Neural cell (in vitro differentiated cells): ENCODE data around the gene ZNHIT1. TPM values are rescaled to one million over a fixed set of nuclear protein-coding genes. Genes with fewer than 3 reads are reported as not detected.
"Not testable (repeated sequence)": the region's sequence is repeated elsewhere in the genome, so short reads cannot be mapped to it uniquely, and the experiment has no call there.

ENCODE experiments used
- H2AFZ ChIP-seq: fragments of 200-600, 300-800 bp; sonication (generic), shearing (Covaris generic); 2 replicates; pipeline ENCODE4 v1.6.0; 2014; ENCODE audit warnings: low read depth, mild to moderate bottlenecking, antibody characterized with exemption, low read length, moderate library complexity
- H3F3A ChIP-seq: fragments of 200-600 bp; shearing (Covaris generic); 2 replicates; pipeline ENCODE4 v1.6.1; 2016; ENCODE audit warnings: mild to moderate bottlenecking, moderate library complexity, mixed read lengths, antibody characterized with exemption, low read length; ENCODE audit not compliant: insufficient read depth, poor library complexity, severe bottlenecking
- H3K27ac ChIP-seq: fragments of 200-600, 300-800 bp; sonication (generic), shearing (Covaris generic); 2 replicates; pipeline ENCODE4 v1.5.1; 2014; ENCODE audit warnings: mild to moderate bottlenecking, low read length, moderate library complexity
- H3K27me3 ChIP-seq: fragments of 300-800, 200-600 bp; sonication (generic), shearing (Covaris generic); 2 replicates; pipeline ENCODE4 v1.6.0; 2014; ENCODE audit warnings: mild to moderate bottlenecking, low read depth, low read length, moderate library complexity; ENCODE audit not compliant: insufficient read depth
- H3K36me3 ChIP-seq: fragments of 300-800, 200-600 bp; sonication (generic), shearing (Covaris generic); 2 replicates; pipeline ENCODE4 v1.5.1; 2014; ENCODE audit warnings: mild to moderate bottlenecking, antibody characterized with exemption, low read length, moderate library complexity; ENCODE audit not compliant: insufficient read depth
- H3K4me2 ChIP-seq: fragments of 300-800, 200-600 bp; sonication (generic), shearing (Covaris generic); 2 replicates; pipeline ENCODE4 v1.6.0; 2014; ENCODE audit warnings: mild to moderate bottlenecking, low read length
- H3K4me3 ChIP-seq: fragments of 300-800, 200-600 bp; sonication (generic), shearing (Covaris generic); 2 replicates; pipeline ENCODE4 v1.5.1; 2014; ENCODE audit warnings: mild to moderate bottlenecking, low read length, moderate library complexity
- H3K79me2 ChIP-seq: fragments of 200-600 bp; shearing (Covaris generic); replicated peaks from 2 replicates; pipeline ENCODE4 v1.6.0; 2014; ENCODE audit warnings: mild to moderate bottlenecking, low read length, moderate library complexity; ENCODE audit not compliant: insufficient read depth
- H3K9ac ChIP-seq: fragments of 300-800, 200-600 bp; sonication (generic), shearing (Covaris generic); 2 replicates; pipeline ENCODE4 v1.6.1; 2016; ENCODE audit warnings: mild to moderate bottlenecking, low read length, mixed read lengths
- H3K9me2 ChIP-seq: fragments of 200-600 bp; shearing (Covaris generic); 2 replicates; pipeline ENCODE4 v1.6.1; 2016; ENCODE audit warnings: mild to moderate bottlenecking, low read length, mixed read lengths; ENCODE audit not compliant: insufficient read depth
- H3K9me3 ChIP-seq: fragments of 200-600, 300-800 bp; sonication (generic), shearing (Covaris generic); 2 replicates; pipeline ENCODE4 v1.6.1; 2016; ENCODE audit warnings: mild to moderate bottlenecking, mixed run types, low read length, moderate library complexity, mixed read lengths
- H4K20me1 ChIP-seq: fragments of 200-600 bp; shearing (Covaris generic); 2 replicates; pipeline ENCODE4 v1.6.1; 2016; ENCODE audit warnings: mild to moderate bottlenecking, mixed run types; ENCODE audit not compliant: insufficient read depth
- EP300 ChIP-seq: fragments of 450-650 bp; conservative IDR thresholded peaks from 2 replicates; pipeline ENCODE4 v1.6.1; 2014; ENCODE audit warnings: antibody characterized with exemption, mild to moderate bottlenecking, moderate library complexity; ENCODE audit not compliant: poor library complexity, severe bottlenecking
- EZH2 ChIP-seq: fragments of 200-600, 300-800 bp; shearing (Covaris generic), sonication (generic); IDR thresholded peaks from 2 replicates; pipeline ENCODE4 v1.6.1; 2014; ENCODE audit warnings: antibody characterized with exemption, low read length, borderline replicate concordance, mild to moderate bottlenecking; ENCODE audit not compliant: insufficient read depth, poor library complexity, severe bottlenecking
- MXI1 ChIP-seq: fragments of 450-650 bp; conservative IDR thresholded peaks from 2 replicates; pipeline ENCODE4 v1.6.1; 2014; ENCODE audit warnings: antibody characterized with exemption, mild to moderate bottlenecking; ENCODE audit not compliant: poor library complexity, severe bottlenecking
- POLR2AphosphoS5 ChIP-seq: IDR thresholded peaks from 2 replicates; pipeline ENCODE4 v1.6.1; 2012
- RAD21 ChIP-seq: fragments of 450-650 bp; conservative IDR thresholded peaks from 2 replicates; pipeline ENCODE4 v1.6.1; 2014; ENCODE audit warnings: antibody characterized with exemption, mild to moderate bottlenecking, moderate library complexity
- SMC3 ChIP-seq: fragments of 450-650 bp; conservative IDR thresholded peaks from 2 replicates; pipeline ENCODE4 v1.6.1; 2014; ENCODE audit warnings: antibody characterized with exemption, mild to moderate bottlenecking, moderate library complexity; ENCODE audit not compliant: poor library complexity
- TAF1 ChIP-seq: IDR thresholded peaks from 2 replicates; pipeline ENCODE4 v1.6.1; 2012; ENCODE audit warnings: low read depth
- polyA plus RNA-seq: library from polyadenylated mRNA; depleted of rRNA; stranded (reverse); fragments of >200 nt; gene quantifications from 2 replicates; pipeline ENCODE4 v1.2.3, GENCODE V29; 2014
- TF ChIP-seq, protein P1 (sequence below): IDR thresholded peaks from 2 replicates; pipeline ENCODE4 v1.6.1; 2012; ENCODE audit warnings: borderline replicate concordance
- TF ChIP-seq, protein P2 (sequence below): fragments of 450-650 bp; IDR thresholded peaks from 2 replicates; pipeline ENCODE4 v1.5.1; 2014; ENCODE audit warnings: antibody characterized with exemption, mild to moderate bottlenecking, moderate library complexity; ENCODE audit not compliant: poor library complexity, severe bottlenecking

The ZNHIT1 gene
- polyA plus RNA-seq, 1 donor from 2014 or later = 176 TPM

DNA sequence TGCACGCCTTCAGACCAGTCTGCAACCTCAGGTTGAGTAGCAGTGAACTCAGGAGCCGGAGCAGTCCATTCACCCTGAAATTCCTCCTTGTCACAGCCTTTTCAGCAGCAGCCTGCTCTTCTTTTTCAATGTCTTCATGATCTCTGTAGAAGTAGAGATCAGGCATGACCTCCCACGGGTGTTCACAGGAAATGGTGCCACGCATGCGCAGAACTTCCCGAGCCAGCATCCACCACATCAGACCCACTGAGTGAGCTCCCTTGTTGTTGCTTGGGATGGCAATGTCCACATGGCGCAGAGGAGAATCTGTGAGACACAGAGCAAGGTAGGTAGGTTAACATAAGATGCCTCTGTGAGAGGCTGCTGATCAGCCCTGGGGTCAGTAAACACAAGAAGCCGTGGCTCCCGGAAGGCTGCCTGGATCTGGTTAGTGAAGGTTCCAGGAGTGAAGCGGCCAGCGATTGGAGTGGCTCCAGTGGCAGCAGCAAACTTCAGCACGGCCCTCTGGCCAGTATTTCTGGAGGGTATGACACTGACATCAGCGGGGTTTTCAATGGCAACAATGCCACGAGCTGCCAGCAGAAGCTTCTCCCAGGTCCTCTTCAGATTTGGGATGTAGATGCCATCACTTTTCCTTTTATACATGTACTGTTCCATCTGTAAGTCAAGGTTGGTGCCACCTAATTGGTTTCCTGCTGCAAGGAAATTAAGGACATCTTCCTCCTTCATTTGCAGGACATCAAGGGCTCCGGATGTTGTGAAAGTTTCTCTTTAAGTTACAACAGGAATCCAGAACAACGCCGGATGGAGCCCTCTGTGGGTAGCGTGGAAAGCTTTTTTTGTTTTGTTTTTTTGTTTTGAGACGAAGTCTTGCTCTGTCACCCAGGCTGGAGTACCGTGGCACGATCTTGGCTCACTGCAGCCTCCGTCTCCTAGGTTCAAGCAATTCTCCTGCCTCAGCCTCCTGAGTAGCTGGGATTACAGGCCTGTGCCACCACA is 13.9 kb upstream of the ZNHIT1 start:
- H2AFZ ChIP-seq, H3K9ac ChIP-seq, H3K4me2 ChIP-seq, H3K9me2 ChIP-seq, H3K4me3 ChIP-seq, H3K36me3 ChIP-seq, H3K9me3 ChIP-seq, H4K20me1 ChIP-seq, H3F3A ChIP-seq, H3K27ac ChIP-seq, H3K79me2 ChIP-seq: not testable (repeated sequence)
- H3K27me3 ChIP-seq = peaks cover 31% of the 10 kb centered on the region

DNA sequence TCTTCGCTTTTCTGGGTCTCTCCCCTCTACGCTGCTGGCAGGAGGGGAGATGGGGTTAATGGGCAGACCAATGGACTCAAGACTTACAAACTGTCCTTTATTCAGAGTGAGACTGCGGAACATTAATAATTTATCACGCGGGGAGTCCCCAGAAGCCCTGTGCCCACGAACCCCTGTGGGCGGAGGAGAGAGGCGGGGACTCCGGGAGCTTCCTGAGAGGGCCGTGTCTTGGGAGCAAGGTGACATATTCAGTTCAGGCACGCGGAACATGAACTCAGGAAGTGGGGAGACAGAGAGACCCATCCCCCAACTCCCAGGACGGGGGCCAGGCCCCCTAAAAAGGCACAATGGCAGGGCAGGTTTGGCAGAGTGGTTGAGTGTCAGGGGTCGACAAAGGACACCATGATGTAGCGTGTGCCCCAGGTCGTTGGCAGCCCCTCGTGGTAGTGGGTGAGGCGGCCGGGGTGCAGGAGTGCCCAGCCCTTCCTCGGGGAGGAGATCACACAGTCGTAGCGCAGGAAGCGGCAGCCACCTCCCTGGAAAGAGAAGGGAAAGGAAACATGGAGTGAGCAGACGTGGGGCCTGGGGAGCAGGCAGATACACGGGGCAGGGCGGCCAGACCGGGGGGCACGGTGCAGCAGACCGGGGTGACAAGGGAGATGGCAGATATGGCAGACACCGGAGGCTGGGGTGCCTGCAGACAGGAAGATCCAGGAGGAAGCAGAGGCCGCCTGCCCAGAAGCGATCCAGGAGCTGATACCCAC is 11.9 kb upstream of the ZNHIT1 start:
- H3K9me3 ChIP-seq = no peaks in the 10 kb centered on the region
- no peaks in the 10 kb centered on the region for H3F3A ChIP-seq
- H3K9ac ChIP-seq = no peak overlapping the region
- H3K36me3 ChIP-seq = no peaks in the 10 kb centered on the region
- H3K27me3 ChIP-seq = peaks cover 24% of the 10 kb centered on the region
- no peak overlapping the region for H3K4me3 ChIP-seq
- no peaks in the 10 kb centered on the region for H4K20me1 ChIP-seq
- no peak overlapping the region for H3K27ac ChIP-seq
- no peaks in the 10 kb centered on the region for H3K9me2 ChIP-seq
- no peaks in the 10 kb centered on the region for H3K79me2 ChIP-seq
- TF ChIP-seq, protein P1, sequence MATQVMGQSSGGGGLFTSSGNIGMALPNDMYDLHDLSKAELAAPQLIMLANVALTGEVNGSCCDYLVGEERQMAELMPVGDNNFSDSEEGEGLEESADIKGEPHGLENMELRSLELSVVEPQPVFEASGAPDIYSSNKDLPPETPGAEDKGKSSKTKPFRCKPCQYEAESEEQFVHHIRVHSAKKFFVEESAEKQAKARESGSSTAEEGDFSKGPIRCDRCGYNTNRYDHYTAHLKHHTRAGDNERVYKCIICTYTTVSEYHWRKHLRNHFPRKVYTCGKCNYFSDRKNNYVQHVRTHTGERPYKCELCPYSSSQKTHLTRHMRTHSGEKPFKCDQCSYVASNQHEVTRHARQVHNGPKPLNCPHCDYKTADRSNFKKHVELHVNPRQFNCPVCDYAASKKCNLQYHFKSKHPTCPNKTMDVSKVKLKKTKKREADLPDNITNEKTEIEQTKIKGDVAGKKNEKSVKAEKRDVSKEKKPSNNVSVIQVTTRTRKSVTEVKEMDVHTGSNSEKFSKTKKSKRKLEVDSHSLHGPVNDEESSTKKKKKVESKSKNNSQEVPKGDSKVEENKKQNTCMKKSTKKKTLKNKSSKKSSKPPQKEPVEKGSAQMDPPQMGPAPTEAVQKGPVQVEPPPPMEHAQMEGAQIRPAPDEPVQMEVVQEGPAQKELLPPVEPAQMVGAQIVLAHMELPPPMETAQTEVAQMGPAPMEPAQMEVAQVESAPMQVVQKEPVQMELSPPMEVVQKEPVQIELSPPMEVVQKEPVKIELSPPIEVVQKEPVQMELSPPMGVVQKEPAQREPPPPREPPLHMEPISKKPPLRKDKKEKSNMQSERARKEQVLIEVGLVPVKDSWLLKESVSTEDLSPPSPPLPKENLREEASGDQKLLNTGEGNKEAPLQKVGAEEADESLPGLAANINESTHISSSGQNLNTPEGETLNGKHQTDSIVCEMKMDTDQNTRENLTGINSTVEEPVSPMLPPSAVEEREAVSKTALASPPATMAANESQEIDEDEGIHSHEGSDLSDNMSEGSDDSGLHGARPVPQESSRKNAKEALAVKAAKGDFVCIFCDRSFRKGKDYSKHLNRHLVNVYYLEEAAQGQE = no peak
- TF ChIP-seq RAD21 = no peak
- TF ChIP-seq MXI1 = no peak
- TF ChIP-seq EZH2 = no peak
- no peak for TF ChIP-seq POLR2AphosphoS5
- no peak for TF ChIP-seq TAF1
- no peak for TF ChIP-seq SMC3
- TF ChIP-seq EP300 = no peak
- TF ChIP-seq, protein P2, sequence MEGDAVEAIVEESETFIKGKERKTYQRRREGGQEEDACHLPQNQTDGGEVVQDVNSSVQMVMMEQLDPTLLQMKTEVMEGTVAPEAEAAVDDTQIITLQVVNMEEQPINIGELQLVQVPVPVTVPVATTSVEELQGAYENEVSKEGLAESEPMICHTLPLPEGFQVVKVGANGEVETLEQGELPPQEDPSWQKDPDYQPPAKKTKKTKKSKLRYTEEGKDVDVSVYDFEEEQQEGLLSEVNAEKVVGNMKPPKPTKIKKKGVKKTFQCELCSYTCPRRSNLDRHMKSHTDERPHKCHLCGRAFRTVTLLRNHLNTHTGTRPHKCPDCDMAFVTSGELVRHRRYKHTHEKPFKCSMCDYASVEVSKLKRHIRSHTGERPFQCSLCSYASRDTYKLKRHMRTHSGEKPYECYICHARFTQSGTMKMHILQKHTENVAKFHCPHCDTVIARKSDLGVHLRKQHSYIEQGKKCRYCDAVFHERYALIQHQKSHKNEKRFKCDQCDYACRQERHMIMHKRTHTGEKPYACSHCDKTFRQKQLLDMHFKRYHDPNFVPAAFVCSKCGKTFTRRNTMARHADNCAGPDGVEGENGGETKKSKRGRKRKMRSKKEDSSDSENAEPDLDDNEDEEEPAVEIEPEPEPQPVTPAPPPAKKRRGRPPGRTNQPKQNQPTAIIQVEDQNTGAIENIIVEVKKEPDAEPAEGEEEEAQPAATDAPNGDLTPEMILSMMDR = no peak
- H3K4me2 ChIP-seq = no peak overlapping the region
- H2AFZ ChIP-seq = no peak overlapping the region
